Measurements from ENCODE around the gene RIPOR3.
"Not testable (repeated sequence)": the region's sequence is repeated elsewhere in the genome, so short reads cannot be mapped to it uniquely, and the experiment has no call there.

RIPOR3 gene

GRCh38 chr20:50654904-50655303 is 36.4 kb downstream of the RIPOR3 start:
- DNase-seq = no peak

GRCh38 chr20:50652702-50653294 is 38.5 kb downstream of the RIPOR3 start:
- no peak for DNase-seq

- DNase-seq = no peak
These were observed 39.7 kb downstream of the RIPOR3 start for GRCh38 chr20:50651676-50652075.

GRCh38 chr20:50649590-50649989 is 41.8 kb downstream of the RIPOR3 start:
- DNase-seq = no peak

- DNase-seq = no peak
These were observed 42.7 kb downstream of the RIPOR3 start for GRCh38 chr20:50648651-50649050.

- DNase-seq = no peak
These were observed 44.8 kb downstream of the RIPOR3 start for GRCh38 chr20:50646483-50646996.

GRCh38 chr20:50645253-50646068 is 45.9 kb downstream of the RIPOR3 start:
- no peak for DNase-seq

- DNase-seq = no peak
These were observed 49.0 kb downstream of the RIPOR3 start for GRCh38 chr20:50642288-50642803.

- not testable (repeated sequence) for DNase-seq
These were observed 49.6 kb downstream of the RIPOR3 start for GRCh38 chr20:50641625-50642287.

GRCh38 chr20:50639971-50640711 is 51.2 kb downstream of the RIPOR3 start:
- DNase-seq = not testable (repeated sequence)

- DNase-seq = not testable (repeated sequence)
These were observed 53.1 kb downstream of the RIPOR3 start for GRCh38 chr20:50638015-50638847.

- no peak for DNase-seq
These were observed 54.5 kb downstream of the RIPOR3 start for GRCh38 chr20:50636601-50637540.

GRCh38 chr20:50635676-50636600 is 55.4 kb downstream of the RIPOR3 start:
- peak; percentile 58 for DNase-seq

- no peak for DNase-seq
These were observed 56.3 kb downstream of the RIPOR3 start for GRCh38 chr20:50635014-50635557.

- DNase-seq = no peak
These were observed 57.2 kb downstream of the RIPOR3 start for GRCh38 chr20:50634191-50634590.

GRCh38 chr20:50633361-50633760 is 58.0 kb downstream of the RIPOR3 start:
- DNase-seq = no peak

GRCh38 chr20:50632701-50633100 is 58.6 kb downstream of the RIPOR3 start:
- DNase-seq = no peak

GRCh38 chr20:50632236-50632635 is 59.1 kb downstream of the RIPOR3 start:
- DNase-seq = no peak
